ENCODE data around the gene SEMA6C.

SEMA6C gene

GRCh38 chr1:151145304-151146071, 943 bp downstream of the SEMA6C start:
- CTCF ChIA-PET, result interaction anchor here (0.6 to 1.6 kb wide), 2 partner anchors 46 to 86 kb away, joined by 3 to 7 read pairs; partner anchors contain the start of gene CDC42SE1
- peaks cover 0 to 5% of the 10 kb centered on the region in 2 experiments; a peak in 1 of 3 replicates for H3K36me3 ChIP-seq (ENCODE audit: control insufficient read depth in 2 of 2, insufficient read depth in 1 of 2, low read length in 2 of 2)
- no peak overlapping the region for H3K4me3 ChIP-seq (ENCODE audit: low read depth, low read length)
- H3K4me1 ChIP-seq (ENCODE audit: control insufficient read depth, insufficient read depth, low read length), result peaks cover 3% of the 10 kb centered on the region; the same call in 1 of the 2 replicates
- POLR2A ChIA-PET, result no interaction called here
- H3K9me3 ChIP-seq (ENCODE audit: control insufficient read depth, insufficient read depth, low read depth, low read length), result no peaks in the 10 kb centered on the region
- 0 out of 2 replicates have a peak, but pooled peaks have one; percentile 50 for TF ChIP-seq ZNF600 (tag by site-specific recombination; IDR thresholded peaks at IDR 0.05)
- TF ChIP-seq ZNF18 (tag by site-specific recombination; IDR thresholded peaks at IDR 0.05), result no peak
- no peak overlapping the region for H3K27ac ChIP-seq (ENCODE audit: extremely low read depth, low read depth, low read length)

GRCh38 chr1:151144474-151145303, 1.7 kb downstream of the SEMA6C start:
- POLR2A ChIA-PET, result interaction anchor here (1.1 kb wide), 1 partner anchor 11 kb away, joined by 3 read pairs; no protein-coding TSS in a partner anchor
- H3K4me3 ChIP-seq (ENCODE audit: low read depth, low read length), result no peak overlapping the region

More at GRCh38 chr1:151144474-151145303, 1.7 kb downstream of the SEMA6C start:
- TF ChIP-seq ZNF266 (tag by site-specific recombination; IDR thresholded peaks at IDR 0.05; ENCODE audit: low read depth) (no peak), ZNF23 (tag by site-specific recombination; IDR thresholded peaks at IDR 0.05; ENCODE audit: borderline replicate concordance) (no peak), ZNF449 (tag by site-specific recombination; IDR thresholded peaks at IDR 0.05) (peak; percentile 100), REST (tag by site-specific recombination; IDR thresholded peaks at IDR 0.05) (peak; percentile 68), SP3 (tag by site-specific recombination; IDR thresholded peaks at IDR 0.05) (no peak)
- Histone ChIP-seq H3K4me1 (ENCODE audit: control insufficient read depth, insufficient read depth, low read length) (peaks cover 3% of the 10 kb centered on the region; the same call in 1 of the 2 replicates), H3K27ac (ENCODE audit: extremely low read depth, low read depth, low read length) (no peak overlapping the region), H3K36me3 (ENCODE audit: control insufficient read depth in 2 of 2, insufficient read depth in 1 of 2, low read length in 2 of 2) (peaks cover 0 to 12% of the 10 kb centered on the region in 2 experiments; a peak in 1 of 3 replicates), H3K9me3 (ENCODE audit: control insufficient read depth, insufficient read depth, low read depth, low read length) (no peaks in the 10 kb centered on the region)
- CTCF ChIA-PET, result interaction anchor here (0.6 to 2.0 kb wide), 4 partner anchors 9 to 45 kb away, joined by 3 to 9 read pairs (median 4); no protein-coding TSS in a partner anchor
